ENCODE measurements around the gene SIGLEC7.
"Not testable (repeated sequence)": the region's sequence is repeated elsewhere in the genome, so short reads cannot be mapped to it uniquely, and the experiment has no call there.

Gene SIGLEC7

DNA sequence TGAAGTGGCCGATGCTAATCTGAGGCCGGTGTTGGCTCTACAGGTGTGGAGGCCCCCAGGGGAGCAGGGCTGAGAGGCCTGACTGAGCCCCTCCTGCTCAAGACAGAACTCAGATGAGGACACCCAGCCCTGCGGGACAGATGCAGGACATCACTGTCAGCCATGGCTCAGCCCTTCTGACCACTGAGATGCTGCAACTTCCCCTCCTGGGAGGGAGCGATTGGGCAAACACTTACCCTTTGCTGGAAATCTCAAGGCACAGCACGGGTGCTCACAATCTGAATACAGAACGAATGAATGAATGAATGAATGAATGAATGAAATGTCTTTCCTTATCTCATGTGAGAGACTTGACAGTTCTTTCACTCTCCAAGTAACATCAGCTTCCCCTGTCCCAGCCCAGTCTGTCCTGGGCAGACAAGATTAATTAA lies 3.5 kb upstream of the SIGLEC7 start:
- DNase-seq (ENCODE audit: low read depth in 2 of 2): no peak

DNA sequence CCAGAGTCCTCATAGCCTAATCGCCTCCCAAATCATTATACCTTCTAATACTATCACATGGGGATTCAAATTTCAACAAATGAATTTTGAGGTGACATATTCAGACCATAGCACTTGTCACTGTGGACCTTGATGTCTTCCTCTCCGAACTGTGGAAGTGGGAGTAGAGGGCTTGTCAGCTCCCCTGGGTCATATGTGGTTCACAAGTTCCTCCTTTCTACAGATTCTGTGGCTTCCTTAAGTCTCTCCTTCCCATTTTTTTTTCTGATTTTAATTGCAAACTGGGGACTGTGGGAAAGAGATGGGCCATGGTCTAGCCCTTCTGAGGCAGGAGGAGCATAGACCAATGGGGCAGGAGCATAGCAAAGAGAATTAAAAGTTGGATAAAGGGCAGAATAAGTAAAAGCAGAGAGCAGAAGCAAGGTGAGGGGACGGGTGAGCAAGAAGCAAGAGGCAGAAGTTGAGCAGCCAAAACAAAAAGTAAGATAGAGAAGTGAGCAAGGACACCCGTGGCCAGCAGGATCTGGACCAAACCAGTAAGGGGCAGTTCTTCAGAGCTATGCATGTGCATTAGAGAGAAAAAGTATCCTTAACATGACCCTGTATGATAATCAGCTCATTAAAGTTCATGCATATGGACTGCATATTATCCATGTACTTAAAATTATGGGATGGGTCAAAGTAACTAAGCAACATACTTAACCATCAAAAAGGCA lies 2.6 kb upstream of the SIGLEC7 start:
- no peak for DNase-seq (ENCODE audit: low read depth in 2 of 2)

DNA sequence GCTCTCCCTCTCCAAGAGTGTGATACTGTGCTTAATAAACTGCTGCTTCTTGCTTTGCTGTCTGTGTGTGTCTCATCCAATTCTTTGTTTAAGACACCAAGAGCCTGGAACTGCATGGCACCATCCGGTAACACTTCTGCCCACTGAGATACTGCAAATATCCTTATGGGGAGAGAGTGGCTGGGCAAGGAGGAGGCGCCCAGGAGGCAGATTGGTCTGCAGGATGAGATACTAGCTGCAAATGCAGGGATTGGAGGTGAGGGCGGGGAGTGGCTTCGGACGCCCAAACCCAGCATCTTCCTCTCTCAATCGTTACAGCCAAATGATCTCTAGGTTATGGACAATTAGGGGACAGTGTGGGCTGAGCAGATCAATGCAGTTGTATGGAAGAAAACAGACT lies 1.7 kb upstream of the SIGLEC7 start:
- no peak for DNase-seq (ENCODE audit: low read depth in 2 of 2)

DNA sequence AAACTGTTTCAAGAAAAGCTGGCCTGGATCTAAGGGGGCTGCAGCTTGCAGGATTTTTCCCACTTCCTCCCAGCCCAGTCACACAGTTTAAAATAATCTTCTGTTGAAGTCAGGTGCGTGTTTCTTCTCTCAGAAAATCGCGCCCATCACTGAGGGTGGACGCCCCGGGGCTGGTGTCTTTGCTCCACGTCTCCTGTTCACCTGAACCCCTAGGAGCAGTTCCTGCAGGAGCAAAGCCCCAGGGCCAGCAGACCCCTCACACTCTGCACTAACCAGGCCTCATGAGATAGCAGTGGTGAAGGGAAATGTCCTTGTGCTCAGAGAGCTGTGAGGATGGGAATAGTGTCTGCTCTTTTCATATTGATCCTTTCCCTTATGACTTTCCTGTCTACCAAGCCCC lies 920 bp upstream of the SIGLEC7 start:
- no peak for DNase-seq (ENCODE audit: low read depth in 2 of 2)

DNA sequence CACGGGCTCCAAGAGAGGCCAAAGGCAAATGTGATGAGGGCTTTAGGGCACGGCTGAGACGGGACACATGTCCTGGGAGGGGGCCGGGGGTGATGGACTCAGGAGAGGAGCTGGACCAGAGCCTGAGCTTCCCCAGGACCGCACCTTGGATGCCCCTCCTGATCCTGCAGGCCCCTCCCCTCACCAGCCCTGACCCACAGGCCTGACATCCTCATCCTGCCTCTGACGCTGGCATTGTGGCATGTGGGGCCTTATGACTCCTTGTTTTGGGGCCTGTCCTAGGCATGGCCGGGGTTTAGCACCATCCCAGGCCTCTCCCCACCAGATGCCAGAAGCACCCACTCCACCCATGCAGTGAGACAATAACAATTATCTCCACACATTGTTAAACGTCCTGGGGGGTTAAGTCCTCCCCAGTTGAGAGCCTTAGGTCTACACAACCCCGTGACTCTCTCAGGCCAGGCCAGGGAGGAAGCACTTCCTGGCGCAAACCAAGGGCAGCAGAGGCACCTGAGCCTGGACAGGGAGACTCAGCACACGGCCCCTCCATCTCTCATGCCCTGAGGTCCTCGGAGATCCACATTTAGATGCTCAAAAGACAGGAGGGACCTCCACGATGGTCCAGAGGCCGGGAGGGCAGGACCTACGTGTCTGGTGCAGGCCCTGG lies 841 bp downstream of the SIGLEC7 start:
- not testable (repeated sequence) for DNase-seq (ENCODE audit: low read depth in 2 of 2)

DNA sequence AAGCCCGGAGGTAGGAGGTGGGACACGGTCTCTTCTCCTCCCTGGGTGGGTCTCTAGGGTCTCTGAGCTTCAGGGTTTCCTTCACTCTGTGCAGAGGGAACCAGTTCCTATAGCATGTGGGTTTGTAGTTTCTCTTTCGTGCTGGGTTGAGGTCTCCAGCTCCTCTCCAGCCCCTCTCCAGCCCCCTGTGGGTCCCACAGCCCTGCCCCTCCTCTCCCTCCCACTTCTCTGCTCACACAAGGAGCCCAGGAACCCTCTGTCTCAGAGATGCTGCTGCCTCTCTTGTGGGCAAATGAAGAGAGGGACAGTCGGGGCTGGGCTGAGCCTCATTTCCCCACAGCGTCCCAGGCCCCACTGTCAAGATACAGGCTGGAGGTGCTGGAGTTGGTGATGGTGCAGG lies 1.4 kb downstream of the SIGLEC7 start:
- DNase-seq (ENCODE audit: low read depth in 2 of 2): no peak

DNA sequence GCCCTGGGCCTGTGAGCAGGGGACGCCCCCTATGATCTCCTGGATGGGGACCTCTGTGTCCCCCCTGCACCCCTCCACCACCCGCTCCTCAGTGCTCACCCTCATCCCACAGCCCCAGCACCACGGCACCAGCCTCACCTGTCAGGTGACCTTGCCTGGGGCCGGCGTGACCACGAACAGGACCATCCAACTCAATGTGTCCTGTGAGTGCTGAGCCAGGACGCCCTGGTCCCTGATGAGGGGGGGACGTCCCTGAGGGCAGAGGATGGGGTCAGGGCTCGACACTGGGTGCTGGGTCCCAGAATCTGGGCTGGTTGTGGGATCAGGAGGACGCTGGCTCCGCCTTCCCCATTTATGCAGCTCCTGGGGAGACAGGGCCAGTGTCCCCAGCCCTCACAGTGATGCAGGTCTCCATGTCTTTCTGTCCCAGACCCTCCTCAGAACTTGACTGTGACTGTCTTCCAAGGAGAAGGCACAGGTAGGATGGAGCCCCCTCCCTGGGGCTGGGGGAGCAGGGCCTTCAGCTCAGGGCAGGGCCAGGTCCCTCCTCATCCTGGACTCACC lies 2.5 kb downstream of the SIGLEC7 start:
- DNase-seq (ENCODE audit: low read depth in 2 of 2): no peak

DNA sequence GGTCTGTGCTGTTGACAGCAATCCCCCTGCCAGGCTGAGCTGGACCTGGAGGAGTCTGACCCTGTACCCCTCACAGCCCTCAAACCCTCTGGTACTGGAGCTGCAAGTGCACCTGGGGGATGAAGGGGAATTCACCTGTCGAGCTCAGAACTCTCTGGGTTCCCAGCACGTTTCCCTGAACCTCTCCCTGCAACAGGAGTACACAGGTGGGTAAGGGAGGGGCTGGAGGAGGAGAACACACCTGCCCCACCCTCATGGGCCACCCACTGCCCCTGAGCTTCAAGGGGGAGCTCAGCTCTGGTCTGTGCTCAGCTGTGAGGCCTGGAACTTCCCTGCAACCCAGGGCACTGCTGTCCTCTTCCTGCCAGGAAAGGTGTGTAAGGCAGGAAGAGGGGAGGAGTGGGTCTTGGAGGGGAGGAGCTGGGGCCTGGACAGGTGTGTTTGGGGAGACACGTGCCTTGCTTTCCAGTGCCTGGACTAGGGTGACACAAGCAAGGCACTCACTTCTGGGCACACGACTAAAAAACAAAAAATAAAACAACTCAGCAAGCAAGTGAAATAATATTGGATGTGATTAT lies 3.9 kb downstream of the SIGLEC7 start:
- no peak for DNase-seq (ENCODE audit: low read depth in 2 of 2)

DNA sequence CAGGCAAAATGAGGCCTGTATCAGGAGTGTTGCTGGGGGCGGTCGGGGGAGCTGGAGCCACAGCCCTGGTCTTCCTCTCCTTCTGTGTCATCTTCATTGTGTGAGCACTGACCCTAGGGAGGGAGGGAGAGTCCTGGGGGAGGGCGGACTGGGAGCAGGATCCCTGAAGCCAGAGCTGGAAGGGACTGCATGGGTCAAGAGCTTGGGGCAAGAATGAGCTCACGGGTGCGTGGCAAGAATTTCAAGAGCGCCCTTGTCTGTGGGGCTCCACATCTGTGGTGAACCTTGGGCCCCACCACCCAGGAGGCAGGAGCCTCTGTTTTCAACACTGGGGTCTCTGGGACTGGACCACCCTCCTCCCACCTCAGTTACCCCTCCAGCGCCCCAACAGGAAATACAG lies 4.7 kb downstream of the SIGLEC7 start:
- DNase-seq (ENCODE audit: low read depth in 2 of 2): no peak

DNA sequence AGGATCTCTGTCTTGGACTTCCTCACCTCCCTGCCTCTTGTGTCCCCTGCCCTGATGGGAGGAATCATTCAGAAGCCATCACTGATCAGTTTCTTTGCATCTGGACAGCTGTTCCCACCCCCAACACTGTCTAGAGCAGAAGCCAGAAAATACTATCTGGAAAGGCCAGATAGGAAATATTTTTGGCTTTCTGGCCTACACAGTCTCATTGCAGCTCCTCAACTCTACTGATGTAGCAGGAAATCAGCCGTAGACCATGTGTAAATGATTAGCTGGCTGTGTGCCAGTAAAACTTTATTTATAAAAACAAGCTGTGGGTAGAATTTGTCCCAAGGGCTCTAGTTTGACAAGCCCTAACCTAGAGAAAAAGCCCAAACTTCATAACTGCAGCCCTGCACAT lies 5.6 kb downstream of the SIGLEC7 start:
- DNase-seq (ENCODE audit: low read depth in 2 of 2): no peak

DNA sequence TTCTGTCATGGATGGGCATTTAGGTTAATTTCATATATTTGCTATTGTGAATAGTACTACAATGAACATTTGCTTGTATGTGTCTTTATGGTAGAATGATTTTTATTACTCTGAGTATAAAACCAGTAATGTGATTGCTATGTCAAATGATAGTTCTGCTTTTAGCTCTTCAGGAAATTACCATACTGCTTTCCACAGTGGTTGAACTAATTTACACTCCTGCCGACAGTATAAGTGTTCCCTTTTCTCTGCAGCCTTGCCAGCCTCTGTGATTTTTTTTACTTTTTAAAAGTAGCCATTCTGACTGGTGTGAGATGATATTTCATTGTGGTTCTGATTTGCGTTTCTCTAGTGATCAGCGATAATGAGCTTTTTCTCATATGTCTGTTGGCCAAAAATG lies 6.5 kb downstream of the SIGLEC7 start:
- DNase-seq (ENCODE audit: low read depth in 2 of 2): no peak

DNA sequence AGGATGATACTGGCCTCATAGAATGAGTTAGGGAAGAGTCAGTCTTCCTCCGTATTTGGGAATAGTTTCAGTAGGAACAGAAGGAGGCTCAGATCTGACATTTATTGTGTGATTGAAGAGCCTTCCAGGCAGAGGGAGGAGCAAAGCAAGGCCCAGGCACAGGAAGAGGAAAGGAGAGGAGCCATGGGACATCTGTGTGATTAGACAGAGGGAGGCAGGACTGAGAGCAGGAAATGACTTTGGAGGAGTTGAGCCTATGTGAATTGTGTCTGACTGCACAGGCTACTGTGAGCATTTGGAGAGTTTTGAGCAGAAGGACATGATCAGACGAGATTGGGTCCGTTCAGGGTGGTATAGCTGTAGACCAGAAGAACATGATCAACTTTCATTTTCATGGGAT lies 8.5 kb downstream of the SIGLEC7 start:
- no peak for DNase-seq (ENCODE audit: low read depth in 2 of 2)

DNA sequence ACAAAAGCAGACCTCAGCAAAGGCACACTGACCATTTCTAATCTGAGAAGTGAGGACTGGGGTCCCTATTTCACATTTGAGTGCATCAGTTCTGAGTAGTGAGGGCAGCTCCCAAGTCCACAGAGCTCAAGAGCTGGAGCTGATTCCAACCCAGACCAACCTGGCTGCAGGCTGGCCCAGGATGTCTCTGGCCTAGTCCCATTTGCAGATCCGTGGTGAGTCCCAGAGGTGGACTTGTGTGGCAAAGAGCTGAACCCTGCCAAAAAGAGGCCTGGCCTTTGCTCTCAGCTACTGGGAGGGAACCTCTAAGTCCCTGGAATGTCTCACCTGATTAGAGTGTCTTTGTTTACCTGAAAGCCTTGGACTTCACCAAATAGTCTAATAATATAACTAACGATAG lies 14.6 kb downstream of the SIGLEC7 start:
- DNase-seq (ENCODE audit: low read depth in 2 of 2): no peak

DNA sequence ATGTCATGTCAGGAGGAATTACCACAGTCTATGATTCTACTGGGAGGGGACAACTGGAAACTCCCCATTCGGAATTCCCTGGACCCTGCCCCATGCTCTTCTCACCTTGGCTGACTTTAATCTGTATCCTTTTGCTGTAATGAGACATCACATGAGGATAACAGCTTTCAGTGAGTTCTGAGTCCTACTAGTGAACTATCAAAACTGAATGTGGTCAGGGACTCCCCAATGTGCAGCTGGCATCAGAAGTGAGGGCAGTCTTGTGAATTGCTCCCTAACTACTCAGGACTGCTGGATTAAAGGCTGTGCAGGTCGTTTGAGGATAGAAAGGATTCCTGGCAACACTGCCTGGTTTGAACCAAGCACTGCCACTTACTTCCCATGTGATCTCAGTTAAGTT lies 15.2 kb downstream of the SIGLEC7 start:
- no peak for DNase-seq (ENCODE audit: low read depth in 2 of 2)

DNA sequence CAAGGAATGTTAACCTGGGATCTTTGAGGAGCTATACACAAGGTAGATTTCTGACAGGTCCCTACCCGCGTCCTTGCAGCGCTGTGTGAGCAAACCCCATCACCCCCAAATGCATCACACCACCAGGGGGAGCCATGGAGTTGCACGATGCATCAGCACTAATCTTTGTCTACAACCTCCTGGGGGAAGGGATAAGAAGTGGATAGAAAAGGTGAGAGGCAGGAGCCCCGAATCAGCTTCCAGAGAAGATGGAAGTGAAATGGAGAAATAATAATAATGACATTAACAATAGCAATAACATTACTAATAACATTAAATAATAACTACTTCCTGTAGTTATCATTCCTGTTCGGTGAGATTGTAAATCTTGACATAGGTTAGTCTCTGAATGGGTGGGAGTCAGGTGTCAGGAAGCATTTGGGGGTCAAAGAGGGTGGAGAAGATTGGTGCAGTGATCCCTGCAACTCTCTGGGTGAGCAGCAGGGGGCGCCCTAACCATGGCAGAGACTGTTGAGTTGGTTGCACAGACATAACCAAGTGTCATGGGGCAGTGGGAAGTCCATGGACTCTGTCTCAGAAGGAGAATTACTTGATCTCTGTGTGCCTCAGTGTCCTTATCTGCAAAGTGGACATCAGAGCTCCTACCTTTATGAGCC lies 16.5 kb downstream of the SIGLEC7 start:
- DNase-seq (ENCODE audit: low read depth in 2 of 2): peak; percentile 40 to 80

DNA sequence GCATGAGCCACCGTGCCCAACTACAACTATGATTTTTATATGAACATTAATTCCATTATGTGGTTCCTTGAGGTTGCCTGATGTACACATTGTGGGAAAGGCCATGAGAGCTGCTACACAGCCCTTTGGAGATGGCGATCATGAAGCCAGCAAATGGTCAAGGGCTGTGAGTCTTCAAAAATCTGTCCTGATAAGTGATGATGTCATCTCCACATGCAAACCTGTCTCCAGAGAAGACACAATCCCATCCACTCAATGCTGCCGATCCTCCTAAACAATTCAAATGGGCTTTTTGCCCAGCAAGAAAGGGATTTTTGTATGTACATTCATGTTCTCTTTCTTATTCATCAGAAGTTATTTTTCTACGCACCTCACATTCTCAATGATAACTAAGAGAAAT lies 17.6 kb downstream of the SIGLEC7 start:
- no peak for DNase-seq (ENCODE audit: low read depth in 2 of 2)

DNA sequence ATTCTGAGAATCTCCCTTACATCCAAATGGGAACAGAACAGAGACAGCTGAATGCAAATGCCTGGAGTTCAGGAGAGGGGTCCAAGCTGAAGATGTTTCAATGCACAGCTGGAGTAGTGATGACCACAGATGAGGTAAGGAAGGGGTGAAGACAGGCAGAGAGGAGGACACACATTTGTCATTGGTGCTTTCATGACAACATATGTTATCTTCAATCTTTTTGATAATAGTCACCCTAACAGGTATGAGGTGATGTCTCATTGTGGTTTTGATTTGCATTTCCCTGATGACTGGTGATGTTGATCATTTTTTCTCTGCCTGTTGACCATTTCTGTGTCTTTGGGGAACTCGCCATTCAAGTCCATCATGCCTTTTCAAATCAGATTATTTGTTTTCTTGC lies 19.2 kb downstream of the SIGLEC7 start:
- no peak for DNase-seq (ENCODE audit: low read depth in 2 of 2)

DNA sequence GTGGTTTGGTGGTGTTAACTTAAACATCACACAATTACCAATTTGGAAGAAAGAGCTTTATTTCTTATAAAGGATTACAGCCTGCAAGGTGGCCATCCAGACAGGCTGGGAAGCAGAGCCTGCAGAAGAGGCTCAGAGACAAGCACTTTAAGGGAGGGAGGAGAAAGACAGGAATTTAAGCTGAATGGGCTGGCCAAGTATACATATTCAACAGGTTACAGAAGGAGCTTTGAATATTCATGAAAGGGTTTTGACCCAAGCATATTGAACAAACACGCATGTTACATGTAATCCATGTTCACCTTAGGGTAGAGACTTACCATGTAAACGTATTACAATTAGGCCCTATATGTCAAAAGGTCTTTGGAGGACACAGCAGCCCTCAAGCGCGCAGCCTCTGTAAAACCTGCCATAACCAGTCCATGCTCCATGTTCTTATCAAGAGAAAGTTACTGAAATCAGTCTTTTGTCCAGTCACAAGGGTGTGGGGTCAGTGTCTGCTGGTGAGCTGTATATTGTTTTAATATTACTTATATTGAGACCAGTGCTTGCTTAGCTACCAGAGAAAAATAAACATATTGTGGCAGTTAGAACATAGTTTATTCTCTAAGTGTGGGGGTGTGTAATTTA lies 19.9 kb downstream of the SIGLEC7 start:
- DNase-seq (ENCODE audit: low read depth in 2 of 2): no peak

DNA sequence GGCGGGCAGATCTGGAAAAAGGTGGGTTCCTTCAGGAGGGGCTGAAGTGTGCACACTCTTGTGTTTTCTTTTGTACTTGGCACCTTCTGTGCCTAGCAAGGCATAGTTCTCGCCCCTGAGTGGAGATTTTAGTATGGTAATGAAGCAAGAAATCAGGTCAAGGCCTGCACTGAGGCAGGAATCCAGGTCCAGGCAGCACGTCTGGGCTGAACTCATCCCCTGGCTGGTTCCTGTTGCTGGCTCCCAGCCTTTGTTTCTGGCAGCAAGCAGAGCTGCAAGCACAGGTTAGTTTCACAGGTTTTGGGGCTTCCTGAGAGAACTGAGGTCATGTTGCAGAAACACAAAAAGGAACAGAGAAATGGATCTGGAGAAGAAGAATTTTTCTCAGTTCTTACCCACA lies 21.2 kb downstream of the SIGLEC7 start:
- DNase-seq (ENCODE audit: low read depth in 2 of 2): no peak

DNA sequence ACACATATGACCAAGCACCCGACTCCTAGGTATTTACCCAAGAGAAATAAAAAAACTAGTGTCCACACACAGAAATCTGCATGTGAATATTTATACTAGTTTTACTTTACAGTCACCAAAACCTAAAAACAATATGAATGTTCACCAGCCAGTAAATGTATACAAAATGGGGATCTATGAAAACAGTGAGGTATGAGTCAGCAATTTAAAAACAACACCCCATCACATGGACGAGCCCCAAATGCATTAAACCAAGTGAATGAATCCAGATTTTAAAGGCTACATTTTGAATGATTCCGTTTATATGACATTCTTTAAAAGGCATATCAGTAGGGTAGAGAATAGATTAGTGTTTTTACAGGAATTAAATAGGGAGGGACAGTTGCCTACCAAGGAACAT lies 22.1 kb downstream of the SIGLEC7 start:
- no peak for DNase-seq (ENCODE audit: low read depth in 2 of 2)

DNA sequence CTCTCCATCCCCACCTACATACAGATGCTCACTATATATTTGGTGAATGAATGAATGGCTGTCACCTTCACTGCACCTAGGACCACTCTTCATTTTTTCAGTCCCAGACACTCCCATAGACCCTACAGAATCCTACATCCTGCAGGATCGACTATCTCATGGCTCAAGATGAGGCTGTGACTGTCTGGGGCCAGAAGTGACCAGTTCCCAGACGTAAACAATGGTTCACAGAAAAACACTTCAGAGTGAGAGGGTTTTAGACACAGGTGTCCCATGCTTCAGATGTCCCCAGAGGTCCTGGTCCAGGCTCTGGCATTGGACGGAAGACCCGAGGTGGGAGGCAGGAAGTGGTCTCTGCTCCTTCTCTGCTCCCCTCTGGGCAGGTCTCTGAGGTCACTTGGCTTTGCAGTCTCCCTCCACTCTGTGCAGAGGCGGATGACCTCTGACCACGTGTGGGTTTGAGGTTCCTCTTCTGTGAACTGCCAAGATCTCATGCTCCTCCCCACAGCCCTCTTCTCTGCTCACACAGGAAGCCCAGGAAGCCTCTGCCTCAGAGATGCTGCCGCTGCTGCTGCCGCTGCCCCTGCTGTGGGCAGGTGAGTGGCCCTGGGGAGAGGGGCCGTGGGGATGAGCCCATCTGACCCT lies 24.9 kb downstream of the SIGLEC7 start:
- no peak for DNase-seq (ENCODE audit: low read depth in 2 of 2)
